ENCODE data around the gene PER2. TPM values are rescaled to one million over a fixed set of nuclear protein-coding genes. Genes with fewer than 3 reads are reported as not detected.
A peak's percentile ranks its signal among the peaks of the same experiment; 100 is the strongest.

Gene PER2
- total and polyA plus RNA-seq, 2 of the 13 experiments (the other 11 are each of a cell fraction or from before 2014, with no cell fraction given), result 5.1 to 9.4 TPM

DNA sequence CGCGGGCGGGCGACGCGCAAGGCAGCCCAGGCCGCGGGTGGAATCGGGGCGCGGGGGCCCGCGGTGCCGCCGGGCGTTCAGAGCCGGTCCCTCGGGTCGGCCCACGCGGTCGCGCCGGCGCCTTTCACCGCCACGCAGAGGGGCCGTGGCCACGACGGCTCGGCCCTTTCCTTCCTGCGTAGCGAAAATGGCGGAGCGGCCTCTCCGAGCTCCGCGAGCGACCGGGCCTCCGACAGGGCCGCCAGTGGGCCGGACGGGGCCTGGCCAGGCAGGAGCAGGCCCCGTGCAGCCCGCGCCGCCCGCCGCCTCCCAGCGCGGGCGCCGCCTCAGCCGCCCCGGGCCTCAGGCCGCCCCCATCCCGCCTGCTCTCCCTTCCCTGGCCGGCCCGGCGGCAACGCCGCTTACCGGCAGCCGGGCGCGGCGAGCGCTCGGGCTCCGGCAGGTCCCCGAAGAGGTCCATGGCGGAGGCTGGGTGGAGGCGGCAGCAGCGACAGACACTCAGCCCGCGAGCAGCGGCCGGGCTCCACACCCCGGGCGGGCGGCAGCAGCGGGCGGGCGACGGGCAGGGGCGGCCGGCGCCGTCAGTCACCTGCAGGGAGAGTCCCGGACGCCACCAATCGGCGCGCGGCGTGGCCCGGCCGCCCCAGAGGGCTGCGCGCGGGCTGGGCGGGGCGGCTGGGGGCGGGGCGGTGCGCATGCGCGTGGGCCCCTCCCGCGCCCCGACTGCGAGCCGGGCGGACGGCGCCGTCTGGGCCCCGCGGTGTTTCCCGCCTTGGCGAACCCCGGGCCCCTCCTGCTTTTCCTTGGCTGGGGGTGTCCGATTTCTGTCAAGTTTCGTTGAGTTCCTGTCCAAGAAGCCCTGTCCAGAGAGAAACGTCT, 85.1 kb downstream of the PER2 start, which contains the start of gene ILKAP (continued):
- TF ChIP-seq MTA1 (CRISPR knock-in tag; IDR thresholded peaks at IDR 0.05; ENCODE audit: borderline replicate concordance), result no peak
- TF ChIP-seq FLYWCH1 (CRISPR knock-in tag; IDR thresholded peaks at IDR 0.05), result no peak
- no peak; the same call in 1 of the 2 replicates for TF ChIP-seq ZBTB7B (CRISPR knock-in tag; IDR thresholded peaks at IDR 0.05)
- TF ChIP-seq NFATC3 (CRISPR knock-in tag; IDR thresholded peaks at IDR 0.05), result no peak
- TF ChIP-seq, protein P1, sequence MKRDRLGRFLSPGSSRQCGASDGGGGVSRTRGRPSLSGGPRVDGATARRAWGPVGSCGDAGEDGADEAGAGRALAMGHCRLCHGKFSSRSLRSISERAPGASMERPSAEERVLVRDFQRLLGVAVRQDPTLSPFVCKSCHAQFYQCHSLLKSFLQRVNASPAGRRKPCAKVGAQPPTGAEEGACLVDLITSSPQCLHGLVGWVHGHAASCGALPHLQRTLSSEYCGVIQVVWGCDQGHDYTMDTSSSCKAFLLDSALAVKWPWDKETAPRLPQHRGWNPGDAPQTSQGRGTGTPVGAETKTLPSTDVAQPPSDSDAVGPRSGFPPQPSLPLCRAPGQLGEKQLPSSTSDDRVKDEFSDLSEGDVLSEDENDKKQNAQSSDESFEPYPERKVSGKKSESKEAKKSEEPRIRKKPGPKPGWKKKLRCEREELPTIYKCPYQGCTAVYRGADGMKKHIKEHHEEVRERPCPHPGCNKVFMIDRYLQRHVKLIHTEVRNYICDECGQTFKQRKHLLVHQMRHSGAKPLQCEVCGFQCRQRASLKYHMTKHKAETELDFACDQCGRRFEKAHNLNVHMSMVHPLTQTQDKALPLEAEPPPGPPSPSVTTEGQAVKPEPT (CRISPR knock-in tag; IDR thresholded peaks at IDR 0.05; ENCODE audit: low read depth), result no peak
- TF ChIP-seq ZNF577 (CRISPR knock-in tag; IDR thresholded peaks at IDR 0.05; ENCODE audit: borderline replicate concordance, low read depth), result no peak
- TF ChIP-seq HNF4A (CRISPR knock-in tag; IDR thresholded peaks at IDR 0.05), result no peak
- TF ChIP-seq, protein P2, sequence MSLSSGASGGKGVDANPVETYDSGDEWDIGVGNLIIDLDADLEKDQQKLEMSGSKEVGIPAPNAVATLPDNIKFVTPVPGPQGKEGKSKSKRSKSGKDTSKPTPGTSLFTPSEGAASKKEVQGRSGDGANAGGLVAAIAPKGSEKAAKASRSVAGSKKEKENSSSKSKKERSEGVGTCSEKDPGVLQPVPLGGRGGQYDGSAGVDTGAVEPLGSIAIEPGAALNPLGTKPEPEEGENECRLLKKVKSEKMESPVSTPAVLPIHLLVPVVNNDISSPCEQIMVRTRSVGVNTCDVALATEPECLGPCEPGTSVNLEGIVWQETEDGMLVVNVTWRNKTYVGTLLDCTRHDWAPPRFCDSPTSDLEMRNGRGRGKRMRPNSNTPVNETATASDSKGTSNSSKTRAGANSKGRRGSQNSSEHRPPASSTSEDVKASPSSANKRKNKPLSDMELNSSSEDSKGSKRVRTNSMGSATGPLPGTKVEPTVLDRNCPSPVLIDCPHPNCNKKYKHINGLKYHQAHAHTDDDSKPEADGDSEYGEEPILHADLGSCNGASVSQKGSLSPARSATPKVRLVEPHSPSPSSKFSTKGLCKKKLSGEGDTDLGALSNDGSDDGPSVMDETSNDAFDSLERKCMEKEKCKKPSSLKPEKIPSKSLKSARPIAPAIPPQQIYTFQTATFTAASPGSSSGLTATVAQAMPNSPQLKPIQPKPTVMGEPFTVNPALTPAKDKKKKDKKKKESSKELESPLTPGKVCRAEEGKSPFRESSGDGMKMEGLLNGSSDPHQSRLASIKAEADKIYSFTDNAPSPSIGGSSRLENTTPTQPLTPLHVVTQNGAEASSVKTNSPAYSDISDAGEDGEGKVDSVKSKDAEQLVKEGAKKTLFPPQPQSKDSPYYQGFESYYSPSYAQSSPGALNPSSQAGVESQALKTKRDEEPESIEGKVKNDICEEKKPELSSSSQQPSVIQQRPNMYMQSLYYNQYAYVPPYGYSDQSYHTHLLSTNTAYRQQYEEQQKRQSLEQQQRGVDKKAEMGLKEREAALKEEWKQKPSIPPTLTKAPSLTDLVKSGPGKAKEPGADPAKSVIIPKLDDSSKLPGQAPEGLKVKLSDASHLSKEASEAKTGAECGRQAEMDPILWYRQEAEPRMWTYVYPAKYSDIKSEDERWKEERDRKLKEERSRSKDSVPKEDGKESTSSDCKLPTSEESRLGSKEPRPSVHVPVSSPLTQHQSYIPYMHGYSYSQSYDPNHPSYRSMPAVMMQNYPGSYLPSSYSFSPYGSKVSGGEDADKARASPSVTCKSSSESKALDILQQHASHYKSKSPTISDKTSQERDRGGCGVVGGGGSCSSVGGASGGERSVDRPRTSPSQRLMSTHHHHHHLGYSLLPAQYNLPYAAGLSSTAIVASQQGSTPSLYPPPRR (CRISPR knock-in tag; IDR thresholded peaks at IDR 0.05; ENCODE audit: borderline replicate concordance), result no peak
- TF ChIP-seq, protein P3, sequence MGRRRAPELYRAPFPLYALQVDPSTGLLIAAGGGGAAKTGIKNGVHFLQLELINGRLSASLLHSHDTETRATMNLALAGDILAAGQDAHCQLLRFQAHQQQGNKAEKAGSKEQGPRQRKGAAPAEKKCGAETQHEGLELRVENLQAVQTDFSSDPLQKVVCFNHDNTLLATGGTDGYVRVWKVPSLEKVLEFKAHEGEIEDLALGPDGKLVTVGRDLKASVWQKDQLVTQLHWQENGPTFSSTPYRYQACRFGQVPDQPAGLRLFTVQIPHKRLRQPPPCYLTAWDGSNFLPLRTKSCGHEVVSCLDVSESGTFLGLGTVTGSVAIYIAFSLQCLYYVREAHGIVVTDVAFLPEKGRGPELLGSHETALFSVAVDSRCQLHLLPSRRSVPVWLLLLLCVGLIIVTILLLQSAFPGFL (CRISPR knock-in tag; IDR thresholded peaks at IDR 0.05), result no peak
- no peak for TF ChIP-seq SIX1 (CRISPR knock-in tag; IDR thresholded peaks at IDR 0.05; ENCODE audit: borderline replicate concordance)
- TF ChIP-seq, protein P4, sequence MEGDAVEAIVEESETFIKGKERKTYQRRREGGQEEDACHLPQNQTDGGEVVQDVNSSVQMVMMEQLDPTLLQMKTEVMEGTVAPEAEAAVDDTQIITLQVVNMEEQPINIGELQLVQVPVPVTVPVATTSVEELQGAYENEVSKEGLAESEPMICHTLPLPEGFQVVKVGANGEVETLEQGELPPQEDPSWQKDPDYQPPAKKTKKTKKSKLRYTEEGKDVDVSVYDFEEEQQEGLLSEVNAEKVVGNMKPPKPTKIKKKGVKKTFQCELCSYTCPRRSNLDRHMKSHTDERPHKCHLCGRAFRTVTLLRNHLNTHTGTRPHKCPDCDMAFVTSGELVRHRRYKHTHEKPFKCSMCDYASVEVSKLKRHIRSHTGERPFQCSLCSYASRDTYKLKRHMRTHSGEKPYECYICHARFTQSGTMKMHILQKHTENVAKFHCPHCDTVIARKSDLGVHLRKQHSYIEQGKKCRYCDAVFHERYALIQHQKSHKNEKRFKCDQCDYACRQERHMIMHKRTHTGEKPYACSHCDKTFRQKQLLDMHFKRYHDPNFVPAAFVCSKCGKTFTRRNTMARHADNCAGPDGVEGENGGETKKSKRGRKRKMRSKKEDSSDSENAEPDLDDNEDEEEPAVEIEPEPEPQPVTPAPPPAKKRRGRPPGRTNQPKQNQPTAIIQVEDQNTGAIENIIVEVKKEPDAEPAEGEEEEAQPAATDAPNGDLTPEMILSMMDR (CRISPR knock-in tag; IDR thresholded peaks at IDR 0.05), result no peak
- TF ChIP-seq HOXA9 (CRISPR knock-in tag; IDR thresholded peaks at IDR 0.05; ENCODE audit: borderline replicate concordance), result no peak
- TF ChIP-seq, protein P5, sequence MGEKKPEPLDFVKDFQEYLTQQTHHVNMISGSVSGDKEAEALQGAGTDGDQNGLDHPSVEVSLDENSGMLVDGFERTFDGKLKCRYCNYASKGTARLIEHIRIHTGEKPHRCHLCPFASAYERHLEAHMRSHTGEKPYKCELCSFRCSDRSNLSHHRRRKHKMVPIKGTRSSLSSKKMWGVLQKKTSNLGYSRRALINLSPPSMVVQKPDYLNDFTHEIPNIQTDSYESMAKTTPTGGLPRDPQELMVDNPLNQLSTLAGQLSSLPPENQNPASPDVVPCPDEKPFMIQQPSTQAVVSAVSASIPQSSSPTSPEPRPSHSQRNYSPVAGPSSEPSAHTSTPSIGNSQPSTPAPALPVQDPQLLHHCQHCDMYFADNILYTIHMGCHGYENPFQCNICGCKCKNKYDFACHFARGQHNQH (CRISPR knock-in tag; IDR thresholded peaks at IDR 0.05), result no peak
- no peak for TF ChIP-seq ARNTL (CRISPR knock-in tag; IDR thresholded peaks at IDR 0.05)
- TF ChIP-seq SMAD1 (CRISPR knock-in tag; IDR thresholded peaks at IDR 0.05; ENCODE audit: borderline replicate concordance, low read depth), result peak; percentile 27; the same call in 1 of the 2 replicates
- TF ChIP-seq GLI4 (CRISPR knock-in tag; IDR thresholded peaks at IDR 0.05; ENCODE audit: borderline replicate concordance), result no peak
